Breast epithelium (tissue), 3 donors: ENCODE measurements around the gene MALL.
"Not testable (repeated sequence)": the region's sequence is repeated elsewhere in the genome, so short reads cannot be mapped to it uniquely, and the experiment has no call there.

Experiments used
- CTCF ChIP-seq, 3 donors: fragments of 450-650 bp; IDR thresholded peaks; one replicate each; pipeline ENCODE4 v1.5.1; 2016 to 2017; ENCODE audit warnings: antibody characterized with exemption in 3 of 3, mild to moderate bottlenecking in 3 of 3, moderate library complexity in 3 of 3
- POLR2A ChIP-seq: fragments of 450-650 bp; IDR thresholded peaks from one replicate; pipeline ENCODE4 v1.6.1; 2016; ENCODE audit warnings: antibody characterized with exemption, mild to moderate bottlenecking, moderate library complexity
- POLR2AphosphoS5 ChIP-seq, 3 donors: sonication (generic); formaldehyde crosslinking; IDR thresholded peaks; one replicate each; pipeline ENCODE4 v1.6.1; 2017; ENCODE audit warnings: antibody characterized with exemption in 3 of 3

GRCh38 chr2:110047225-110047624 is 68.4 kb downstream of the MALL start:
- TF ChIP-seq CTCF (IDR thresholded peaks at IDR 0.05); POLR2AphosphoS5 (IDR thresholded peaks at IDR 0.05); POLR2A: not testable (repeated sequence)
